HEK293 (cell line): ENCODE measurements around the gene AGAP1.
A peak's percentile ranks its signal among the peaks of the same experiment; 100 is the strongest.

Source experiments
- CTCF ChIA-PET: fragments of 350-600 bp; formaldehyde crosslinking; extraction: SDS; loops from one replicate; lab custom pipeline; 2021; ENCODE audit warnings: antibody characterized with exemption; lab: Yijun Ruan, JAX
- POLR2A ChIA-PET: fragments of 300-600 bp; formaldehyde crosslinking; extraction: SDS; loops from one replicate; lab custom pipeline; 2020; ENCODE audit warnings: antibody characterized with exemption, inconsistent platforms; lab: Yijun Ruan, JAX
- H3K27ac ChIP-seq: fragments of 200-500 bp; sonication (Bioruptor generic); 2 replicates; pipeline ENCODE4 v1.5.1; 2014; ENCODE audit warnings: low read depth, low read length, control low read depth, inconsistent platforms; ENCODE audit errors: extremely low read depth
- H3K36me3 ChIP-seq, 2 experiments: fragments of 200-500 bp in 1 of 2; sonication (Bioruptor generic) in 1 of 2; 1 replicate in 1 of 2; 2 replicates in 1 of 2; pipeline ENCODE4 v1.5.1; 2014 to 2017; ENCODE audit warnings: inconsistent platforms in 2 of 2, low read length in 2 of 2; ENCODE audit not compliant: control insufficient read depth in 2 of 2, insufficient read depth in 1 of 2
- H3K4me1 ChIP-seq: fragments of 200-500 bp; sonication (Bioruptor generic); 2 replicates; pipeline ENCODE4 v1.5.1; 2014; ENCODE audit warnings: mild to moderate bottlenecking, low read length, inconsistent platforms; ENCODE audit not compliant: control insufficient read depth, insufficient read depth
- H3K4me3 ChIP-seq: 2 replicates; pipeline ENCODE4 v1.5.1; 2011; ENCODE audit warnings: low read depth, mild to moderate bottlenecking, control low read depth, low read length, moderate library complexity
- H3K9me3 ChIP-seq: fragments of 200-500 bp; sonication (Bioruptor generic); 2 replicates; pipeline ENCODE4 v1.5.1; 2014; ENCODE audit warnings: low read depth, low read length, inconsistent platforms; ENCODE audit not compliant: control insufficient read depth, insufficient read depth
- ELK4 ChIP-seq: IDR thresholded peaks from 2 replicates; pipeline ENCODE4 v1.6.1; 2011; ENCODE audit warnings: mild to moderate bottlenecking, low read depth, low read length, borderline replicate concordance
- GLI4 ChIP-seq: fragments of 450-650 bp; formaldehyde crosslinking; IDR thresholded peaks from 2 replicates; pipeline ENCODE4 v1.5.1; 2016; ENCODE audit warnings: missing biosample characterization, missing genetic modification characterization
- KLF1 ChIP-seq: fragments of 450-650 bp; formaldehyde crosslinking; IDR thresholded peaks from 2 replicates; pipeline ENCODE4 v1.5.1; 2016; ENCODE audit warnings: missing biosample characterization, missing genetic modification characterization
- PRDM1 ChIP-seq: fragments of 450-650 bp; formaldehyde crosslinking; IDR thresholded peaks from 2 replicates; pipeline ENCODE4; 2016; ENCODE audit warnings: missing biosample characterization, missing genetic modification characterization
- ZNF121 ChIP-seq: fragments of 450-650 bp; formaldehyde crosslinking; IDR thresholded peaks from 2 replicates; pipeline ENCODE4 v1.5.1; 2016; ENCODE audit warnings: missing biosample characterization, missing genetic modification characterization
- ZNF175 ChIP-seq: fragments of 450-650 bp; formaldehyde crosslinking; IDR thresholded peaks from 2 replicates; pipeline ENCODE4 v1.5.1; 2016; ENCODE audit warnings: missing biosample characterization, missing genetic modification characterization
- ZNF184 ChIP-seq: fragments of 450-650 bp; IDR thresholded peaks from 2 replicates; pipeline ENCODE4 v1.5.1; 2018; ENCODE audit warnings: missing biosample characterization, mild to moderate bottlenecking, missing genetic modification characterization
- ZNF311 ChIP-seq: fragments of 450-650 bp; formaldehyde crosslinking; IDR thresholded peaks from 2 replicates; pipeline ENCODE4 v1.5.1; 2017; ENCODE audit warnings: missing biosample characterization, missing genetic modification characterization, borderline replicate concordance
- ZNF350 ChIP-seq: fragments of 450-650 bp; formaldehyde crosslinking; IDR thresholded peaks from 2 replicates; pipeline ENCODE4 v1.5.0; 2017; ENCODE audit warnings: missing biosample characterization, mild to moderate bottlenecking, missing genetic modification characterization
- ZNF394 ChIP-seq: fragments of 450-650 bp; formaldehyde crosslinking; IDR thresholded peaks from 2 replicates; pipeline ENCODE4 v1.5.1; 2016; ENCODE audit warnings: missing biosample characterization, missing genetic modification characterization, mild to moderate bottlenecking, moderate library complexity, borderline replicate concordance
- ZNF404 ChIP-seq: fragments of 450-650 bp; formaldehyde crosslinking; IDR thresholded peaks from 2 replicates; pipeline ENCODE4 v1.5.1; 2017; ENCODE audit warnings: missing biosample characterization, missing genetic modification characterization
- ZNF518A ChIP-seq: fragments of 450-650 bp; formaldehyde crosslinking; conservative IDR thresholded peaks from 2 replicates; pipeline ENCODE4 v1.5.1; 2016; ENCODE audit warnings: low read depth, missing biosample characterization, missing genetic modification characterization
- ZNF530 ChIP-seq: fragments of 450-650 bp; formaldehyde crosslinking; IDR thresholded peaks from 2 replicates; pipeline ENCODE4 v1.5.1; 2016; ENCODE audit warnings: low read depth, missing biosample characterization, missing genetic modification characterization
- ZNF768 ChIP-seq: fragments of 450-650 bp; formaldehyde crosslinking; IDR thresholded peaks from 2 replicates; pipeline ENCODE4 v1.5.1; 2018; ENCODE audit warnings: missing biosample characterization, mild to moderate bottlenecking, missing genetic modification characterization
- ZNF777 ChIP-seq: fragments of 450-650 bp; formaldehyde crosslinking; IDR thresholded peaks from 2 replicates; pipeline ENCODE4 v1.5.1; 2017; ENCODE audit warnings: missing biosample characterization, missing genetic modification characterization, borderline replicate concordance
- ZNF843 ChIP-seq: fragments of 450-650 bp; formaldehyde crosslinking; IDR thresholded peaks from 2 replicates; pipeline ENCODE4 v1.5.1; 2016; ENCODE audit warnings: missing biosample characterization, missing genetic modification characterization
- ZSCAN23 ChIP-seq: fragments of 450-650 bp; formaldehyde crosslinking; IDR thresholded peaks from 2 replicates; pipeline ENCODE4 v1.5.1; 2016; ENCODE audit warnings: missing biosample characterization, missing genetic modification characterization
- TF ChIP-seq, protein P1 (sequence below): fragments of 450-650 bp; formaldehyde crosslinking; IDR thresholded peaks from 2 replicates; pipeline ENCODE4 v1.5.1; 2017; ENCODE audit warnings: missing biosample characterization, missing genetic modification characterization
- TF ChIP-seq, protein P2 (sequence below): fragments of 450-650 bp; formaldehyde crosslinking; optimal IDR thresholded peaks from 2 replicates; pipeline ENCODE3; 2016; ENCODE audit warnings: missing biosample characterization, mild to moderate bottlenecking, missing genetic modification characterization

The AGAP1 gene

GRCh38 chr2:235749771-235750160, 255.9 kb downstream of the AGAP1 start:
- TF ChIP-seq ZNF768 (no peak), PRDM1 (tag by site-specific recombination) (no peak), ZNF121 (tag by site-specific recombination) (no peak), ZNF175 (no peak), ZNF404 (tag by site-specific recombination) (no peak), ZNF843 (tag by site-specific recombination) (no peak), GLI4 (tag by site-specific recombination) (no peak), ZNF350 (tag by site-specific recombination) (no peak), ZNF518A (tag by site-specific recombination) (no peak), ZNF311 (tag by site-specific recombination) (no peak), ZNF394 (tag by site-specific recombination) (no peak), ZSCAN23 (tag by site-specific recombination) (no peak)
- Histone ChIP-seq H3K4me3 (no peak overlapping the region), H3K27ac (no peak overlapping the region), H3K4me1 (no peaks in the 10 kb centered on the region), H3K36me3 (peaks cover 0 to 39% of the 10 kb centered on the region in 2 experiments; a peak in 2 of 3 replicates), H3K9me3 (no peaks in the 10 kb centered on the region)
- POLR2A ChIA-PET, result no interaction called here
- CTCF ChIA-PET, result interaction anchor here (0.9 kb wide), 1 partner anchor 155 kb away, joined by 7 read pairs; no protein-coding TSS in a partner anchor

- ChIA-PET CTCF (interaction anchor here (0.6 to 1.6 kb wide), 4 partner anchors 13 to 617 kb away, joined by 3 to 8 read pairs (median 5); no protein-coding TSS in a partner anchor), POLR2A (no interaction called here)
- H3K27ac ChIP-seq, result no peak overlapping the region
Measured at GRCh38 chr2:235752846-235753245, 259.0 kb downstream of the AGAP1 start.

DNA sequence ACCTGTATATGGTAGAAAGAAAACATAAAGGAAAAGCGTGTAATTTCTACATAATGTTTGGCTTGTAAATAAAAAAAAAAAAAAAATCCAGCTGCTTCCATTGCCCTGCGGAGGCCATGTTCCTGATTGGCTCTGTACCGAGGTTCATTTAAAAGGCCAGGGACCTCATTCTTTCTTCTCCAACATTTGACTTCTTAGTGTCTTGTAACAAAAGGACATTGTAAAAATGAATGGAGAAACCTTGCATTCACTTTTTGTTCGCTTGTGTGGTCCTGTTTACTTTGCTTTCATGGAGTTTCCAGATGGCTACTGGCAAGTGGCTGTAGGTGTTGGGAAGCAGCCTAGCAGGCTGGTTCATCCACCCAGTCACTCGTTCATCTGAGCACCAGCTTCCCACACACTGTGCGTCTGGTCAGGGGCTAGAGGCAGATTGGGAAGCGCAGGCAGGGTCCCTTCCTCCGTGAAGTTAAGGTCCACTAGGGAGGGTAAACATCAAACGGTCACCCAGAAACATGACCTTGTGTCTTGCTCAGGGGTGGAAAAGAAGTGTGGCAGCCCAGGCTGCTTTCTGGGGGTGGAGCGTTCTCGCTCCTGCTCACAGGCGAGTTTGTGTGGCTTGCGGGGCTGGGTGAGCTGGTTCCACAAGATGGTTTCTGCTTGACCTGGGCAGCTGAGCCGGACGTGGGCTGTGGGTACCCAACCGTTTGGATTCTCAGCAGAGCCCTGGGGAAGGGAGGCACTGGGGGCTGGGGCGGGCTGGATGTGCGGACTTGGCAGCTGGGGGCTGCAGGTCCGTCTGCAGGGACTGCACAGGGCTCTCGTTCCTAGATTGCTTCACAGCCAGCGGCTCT, 260.7 kb downstream of the AGAP1 start:
- Histone ChIP-seq H3K4me3 (no peak overlapping the region), H3K4me1 (no peaks in the 10 kb centered on the region), H3K9me3 (no peaks in the 10 kb centered on the region), H3K27ac (no peak overlapping the region), H3K36me3 (peaks cover 0 to 21% of the 10 kb centered on the region in 2 experiments; a peak in 1 of 3 replicates)
- CTCF ChIA-PET, result interaction anchor here (0.6 to 1.6 kb wide), 6 partner anchors 8 to 618 kb away, joined by 3 to 5 read pairs (median 4); no protein-coding TSS in a partner anchor
- POLR2A ChIA-PET, result no interaction called here
- TF ChIP-seq ZNF184 (tag by site-specific recombination), result no peak
- no peak for TF ChIP-seq ELK4
- TF ChIP-seq, protein P1, sequence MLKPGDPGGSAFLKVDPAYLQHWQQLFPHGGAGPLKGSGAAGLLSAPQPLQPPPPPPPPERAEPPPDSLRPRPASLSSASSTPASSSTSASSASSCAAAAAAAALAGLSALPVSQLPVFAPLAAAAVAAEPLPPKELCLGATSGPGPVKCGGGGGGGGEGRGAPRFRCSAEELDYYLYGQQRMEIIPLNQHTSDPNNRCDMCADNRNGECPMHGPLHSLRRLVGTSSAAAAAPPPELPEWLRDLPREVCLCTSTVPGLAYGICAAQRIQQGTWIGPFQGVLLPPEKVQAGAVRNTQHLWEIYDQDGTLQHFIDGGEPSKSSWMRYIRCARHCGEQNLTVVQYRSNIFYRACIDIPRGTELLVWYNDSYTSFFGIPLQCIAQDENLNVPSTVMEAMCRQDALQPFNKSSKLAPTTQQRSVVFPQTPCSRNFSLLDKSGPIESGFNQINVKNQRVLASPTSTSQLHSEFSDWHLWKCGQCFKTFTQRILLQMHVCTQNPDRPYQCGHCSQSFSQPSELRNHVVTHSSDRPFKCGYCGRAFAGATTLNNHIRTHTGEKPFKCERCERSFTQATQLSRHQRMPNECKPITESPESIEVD (tag by site-specific recombination), result no peak
- TF ChIP-seq, protein P2, sequence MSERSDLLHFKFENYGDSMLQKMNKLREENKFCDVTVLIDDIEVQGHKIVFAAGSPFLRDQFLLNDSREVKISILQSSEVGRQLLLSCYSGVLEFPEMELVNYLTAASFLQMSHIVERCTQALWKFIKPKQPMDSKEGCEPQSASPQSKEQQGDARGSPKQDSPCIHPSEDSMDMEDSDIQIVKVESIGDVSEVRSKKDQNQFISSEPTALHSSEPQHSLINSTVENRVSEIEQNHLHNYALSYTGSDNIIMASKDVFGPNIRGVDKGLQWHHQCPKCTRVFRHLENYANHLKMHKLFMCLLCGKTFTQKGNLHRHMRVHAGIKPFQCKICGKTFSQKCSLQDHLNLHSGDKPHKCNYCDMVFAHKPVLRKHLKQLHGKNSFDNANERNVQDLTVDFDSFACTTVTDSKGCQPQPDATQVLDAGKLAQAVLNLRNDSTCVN (tag by site-specific recombination), result no peak
- no peak for TF ChIP-seq ZNF777 (tag by site-specific recombination)
- TF ChIP-seq ZNF530, result no peak

More at GRCh38 chr2:235752846-235753245, 259.0 kb downstream of the AGAP1 start:
- no peaks in the 10 kb centered on the region for H3K4me1 ChIP-seq
- peak; percentile 53 for TF ChIP-seq KLF1 (tag by site-specific recombination)
- TF ChIP-seq, protein P2 (tag by site-specific recombination), result no peak
- TF ChIP-seq, all 188 proteins: peak for 1
- Histone ChIP-seq H3K4me3 (no peak overlapping the region), H3K36me3 (peaks cover 0 to 23% of the 10 kb centered on the region in 2 experiments; a peak in 1 of 3 replicates), H3K9me3 (no peaks in the 10 kb centered on the region)
